Brain microvascular endothelial cell (primary cell): ENCODE data around the gene ZNF22.
A peak's percentile ranks its signal among the peaks of the same experiment; 100 is the strongest.

ENCODE experiments used
- DNase-seq: peaks from one replicate; pipeline ENCODE4 v3.0.0-alpha.2; 2020
- H3K27ac ChIP-seq: fragments of 250-450 bp; sonication (Bioruptor Pico); 2 replicates; pipeline ENCODE4 v1.5.1; 2020; ENCODE audit warnings: mild to moderate bottlenecking, moderate library complexity
- H3K27me3 ChIP-seq: fragments of 250-450 bp; sonication (Bioruptor Pico); replicated peaks from 2 replicates; pipeline ENCODE4 v1.5.1; 2020; ENCODE audit warnings: mild to moderate bottlenecking
- H3K36me3 ChIP-seq: fragments of 250-450 bp; sonication (Bioruptor Pico); replicated peaks from 2 replicates; pipeline ENCODE4 v1.5.1; 2020; ENCODE audit warnings: mild to moderate bottlenecking
- H3K4me3 ChIP-seq: 2 replicates; pipeline ENCODE4 v1.5.1; 2011; ENCODE audit warnings: low read depth, mild to moderate bottlenecking, control low read depth, low read length, moderate library complexity
- in situ Hi-C: cut with HindIII; loops from 2 replicates; pipeline ENCODE4 v1.10.0; 2017; ENCODE audit warnings: low sequenced_read_pairs, low pct_ligation_motif_present
- TF ChIP-seq, protein P1 (sequence below): IDR thresholded peaks from 2 replicates; pipeline ENCODE4 v1.5.1; 2011; ENCODE audit warnings: low read depth, mild to moderate bottlenecking, moderate library complexity, low read length, control low read depth, inconsistent platforms; ENCODE audit errors: missing control alignments

The ZNF22 gene

DNA sequence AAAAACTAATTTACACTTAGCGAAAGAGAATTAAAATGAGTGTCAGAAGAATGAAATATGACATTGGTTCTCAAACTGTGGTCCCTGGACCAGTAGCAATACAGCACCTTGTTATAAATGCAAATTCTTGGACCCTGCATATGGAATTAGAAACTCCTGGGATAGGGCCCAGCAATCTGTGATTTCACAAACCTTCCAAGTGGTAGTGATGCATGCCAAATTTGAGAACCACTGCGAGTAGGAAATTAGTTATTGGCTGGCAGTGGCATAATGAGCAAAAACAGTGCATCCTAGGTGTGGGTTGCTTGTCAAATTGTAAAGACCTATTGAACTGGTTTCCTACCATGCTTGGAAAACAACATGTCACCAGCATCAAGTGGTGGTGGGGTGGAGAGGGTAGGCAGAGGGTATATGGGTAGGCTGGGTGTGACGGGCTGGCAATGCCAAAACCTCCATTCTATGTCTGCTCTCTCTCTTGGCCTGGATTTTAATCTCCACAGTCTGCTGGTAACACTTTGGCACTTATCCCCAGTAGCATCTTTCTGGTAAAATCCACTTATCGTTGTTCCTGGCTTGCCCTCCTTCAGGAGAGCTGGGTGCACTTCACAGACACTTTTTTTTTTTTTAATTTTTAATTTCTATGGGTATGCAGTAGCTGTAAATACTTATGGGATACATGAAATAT lies 50.0 kb downstream of the ZNF22 start:
- H3K4me3 ChIP-seq: no peak overlapping the region
- H3K36me3 ChIP-seq: no peaks in the 10 kb centered on the region
- TF ChIP-seq, protein P1, sequence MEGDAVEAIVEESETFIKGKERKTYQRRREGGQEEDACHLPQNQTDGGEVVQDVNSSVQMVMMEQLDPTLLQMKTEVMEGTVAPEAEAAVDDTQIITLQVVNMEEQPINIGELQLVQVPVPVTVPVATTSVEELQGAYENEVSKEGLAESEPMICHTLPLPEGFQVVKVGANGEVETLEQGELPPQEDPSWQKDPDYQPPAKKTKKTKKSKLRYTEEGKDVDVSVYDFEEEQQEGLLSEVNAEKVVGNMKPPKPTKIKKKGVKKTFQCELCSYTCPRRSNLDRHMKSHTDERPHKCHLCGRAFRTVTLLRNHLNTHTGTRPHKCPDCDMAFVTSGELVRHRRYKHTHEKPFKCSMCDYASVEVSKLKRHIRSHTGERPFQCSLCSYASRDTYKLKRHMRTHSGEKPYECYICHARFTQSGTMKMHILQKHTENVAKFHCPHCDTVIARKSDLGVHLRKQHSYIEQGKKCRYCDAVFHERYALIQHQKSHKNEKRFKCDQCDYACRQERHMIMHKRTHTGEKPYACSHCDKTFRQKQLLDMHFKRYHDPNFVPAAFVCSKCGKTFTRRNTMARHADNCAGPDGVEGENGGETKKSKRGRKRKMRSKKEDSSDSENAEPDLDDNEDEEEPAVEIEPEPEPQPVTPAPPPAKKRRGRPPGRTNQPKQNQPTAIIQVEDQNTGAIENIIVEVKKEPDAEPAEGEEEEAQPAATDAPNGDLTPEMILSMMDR: no peak
- no peak overlapping the region for H3K27ac ChIP-seq
- no peaks in the 10 kb centered on the region for H3K27me3 ChIP-seq
- in situ Hi-C loops: no loop called here
- DNase-seq: no peak

- peak; percentile 0 for DNase-seq
- in situ Hi-C loops: no loop called here
Measured at GRCh38 chr10:45052700-45053099, 52.0 kb downstream of the ZNF22 start.

DNA sequence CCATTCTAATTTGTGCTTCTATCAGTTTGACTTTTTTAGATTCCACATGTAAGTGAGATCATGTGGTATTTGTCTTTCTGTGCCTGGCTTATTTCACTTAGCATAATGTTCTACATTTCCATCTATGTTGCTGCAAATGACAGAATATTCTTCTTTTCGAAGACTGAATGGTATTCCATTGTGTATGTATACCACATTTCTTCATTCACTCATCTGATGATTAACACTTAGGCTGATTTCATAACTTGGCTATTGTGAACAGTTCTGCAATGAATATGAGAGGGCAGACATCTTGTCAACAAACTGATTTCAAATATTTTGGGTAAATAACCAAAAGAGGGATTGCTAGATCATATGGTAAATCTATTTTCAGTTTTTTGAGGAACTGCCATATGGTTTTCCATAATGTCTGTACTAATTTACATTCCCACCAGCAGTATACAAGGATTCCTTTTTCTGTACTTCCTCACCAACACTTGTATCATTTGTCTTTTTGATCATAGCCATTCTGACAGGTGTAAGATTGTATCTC lies 52.9 kb downstream of the ZNF22 start:
- H3K27ac ChIP-seq: no peak overlapping the region
- no peaks in the 10 kb centered on the region for H3K27me3 ChIP-seq
- DNase-seq: no peak
- in situ Hi-C loops: no loop called here
- TF ChIP-seq, protein P1: no peak
- no peaks in the 10 kb centered on the region for H3K36me3 ChIP-seq
- H3K4me3 ChIP-seq: no peak overlapping the region

More at GRCh38 chr10:45052700-45053099, 52.0 kb downstream of the ZNF22 start:
- no peak overlapping the region for H3K27ac ChIP-seq
- no peak overlapping the region for H3K4me3 ChIP-seq
- TF ChIP-seq, protein P1: no peak
- H3K27me3 ChIP-seq: no peaks in the 10 kb centered on the region
- no peaks in the 10 kb centered on the region for H3K36me3 ChIP-seq
